ENCODE data around the gene MNX1.

MNX1 gene

DNA sequence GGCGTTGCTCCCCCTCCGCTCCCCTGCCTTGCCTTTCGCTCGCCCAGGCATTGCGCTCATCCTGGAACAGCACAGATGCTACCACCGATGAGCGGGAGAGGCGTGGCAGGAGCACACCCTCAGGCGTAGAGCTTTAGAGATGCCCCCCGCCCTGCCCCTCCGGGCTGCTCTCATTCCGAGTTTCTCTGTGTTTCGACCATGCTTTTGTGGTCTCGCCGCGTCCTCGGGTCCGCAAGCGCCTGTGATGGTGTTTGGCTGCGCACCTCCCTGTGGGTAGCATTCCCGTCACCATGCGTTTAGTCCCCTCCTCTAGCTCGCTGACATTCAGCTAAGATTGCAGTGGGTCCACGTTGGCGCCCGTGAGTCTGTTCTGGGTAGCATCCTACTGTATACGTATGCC, 42.3 kb downstream of the MNX1 start:
- TF ChIP-seq, protein P1, sequence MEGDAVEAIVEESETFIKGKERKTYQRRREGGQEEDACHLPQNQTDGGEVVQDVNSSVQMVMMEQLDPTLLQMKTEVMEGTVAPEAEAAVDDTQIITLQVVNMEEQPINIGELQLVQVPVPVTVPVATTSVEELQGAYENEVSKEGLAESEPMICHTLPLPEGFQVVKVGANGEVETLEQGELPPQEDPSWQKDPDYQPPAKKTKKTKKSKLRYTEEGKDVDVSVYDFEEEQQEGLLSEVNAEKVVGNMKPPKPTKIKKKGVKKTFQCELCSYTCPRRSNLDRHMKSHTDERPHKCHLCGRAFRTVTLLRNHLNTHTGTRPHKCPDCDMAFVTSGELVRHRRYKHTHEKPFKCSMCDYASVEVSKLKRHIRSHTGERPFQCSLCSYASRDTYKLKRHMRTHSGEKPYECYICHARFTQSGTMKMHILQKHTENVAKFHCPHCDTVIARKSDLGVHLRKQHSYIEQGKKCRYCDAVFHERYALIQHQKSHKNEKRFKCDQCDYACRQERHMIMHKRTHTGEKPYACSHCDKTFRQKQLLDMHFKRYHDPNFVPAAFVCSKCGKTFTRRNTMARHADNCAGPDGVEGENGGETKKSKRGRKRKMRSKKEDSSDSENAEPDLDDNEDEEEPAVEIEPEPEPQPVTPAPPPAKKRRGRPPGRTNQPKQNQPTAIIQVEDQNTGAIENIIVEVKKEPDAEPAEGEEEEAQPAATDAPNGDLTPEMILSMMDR (conservative IDR thresholded peaks at IDR 0.05) = no peak
- H3K27ac ChIP-seq = no peak overlapping the region

DNA sequence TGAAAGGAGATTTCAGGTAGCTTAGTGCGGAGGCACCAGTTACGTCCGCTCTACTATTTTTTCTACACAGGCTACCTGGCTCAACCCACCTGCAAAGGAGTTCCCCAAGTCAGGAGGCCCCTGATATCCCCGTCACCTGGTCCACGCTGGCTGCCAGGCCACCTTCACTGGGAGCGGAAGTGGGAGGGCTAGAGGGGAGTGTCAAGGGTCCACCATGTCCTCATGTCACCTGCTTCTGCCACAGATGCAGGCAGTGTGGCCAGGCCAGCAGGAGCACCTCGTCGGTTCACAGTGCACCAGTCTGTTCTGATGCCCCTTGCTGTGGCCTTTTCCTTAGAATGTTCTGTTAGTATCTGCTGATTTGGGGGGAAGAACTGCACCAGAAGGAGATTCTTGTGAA, 44.1 kb downstream of the MNX1 start:
- H3K27ac ChIP-seq = no peak overlapping the region
- TF ChIP-seq, protein P1 (conservative IDR thresholded peaks at IDR 0.05) = no peak

DNA sequence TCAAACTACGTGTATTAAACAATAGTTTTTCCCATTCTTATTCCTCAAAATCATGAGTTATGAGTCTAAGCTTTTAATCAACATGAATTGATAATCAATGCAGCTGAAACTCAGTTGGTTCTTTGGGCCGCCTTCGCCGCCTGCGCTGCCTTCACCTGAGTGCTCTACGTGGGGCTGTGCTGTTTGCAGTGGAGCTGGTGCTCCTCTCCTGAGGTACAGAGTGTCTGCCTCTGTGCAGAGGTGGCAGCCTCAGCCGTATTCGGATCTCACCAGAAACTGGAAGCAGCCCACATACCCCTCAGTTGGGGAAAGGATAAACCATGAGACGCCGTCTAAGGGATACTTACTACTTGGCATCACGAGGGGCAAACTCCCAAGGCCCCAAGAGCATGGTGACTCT, 45.5 kb downstream of the MNX1 start:
- TF ChIP-seq, protein P1 (conservative IDR thresholded peaks at IDR 0.05) = no peak
- H3K27ac ChIP-seq = no peak overlapping the region

DNA sequence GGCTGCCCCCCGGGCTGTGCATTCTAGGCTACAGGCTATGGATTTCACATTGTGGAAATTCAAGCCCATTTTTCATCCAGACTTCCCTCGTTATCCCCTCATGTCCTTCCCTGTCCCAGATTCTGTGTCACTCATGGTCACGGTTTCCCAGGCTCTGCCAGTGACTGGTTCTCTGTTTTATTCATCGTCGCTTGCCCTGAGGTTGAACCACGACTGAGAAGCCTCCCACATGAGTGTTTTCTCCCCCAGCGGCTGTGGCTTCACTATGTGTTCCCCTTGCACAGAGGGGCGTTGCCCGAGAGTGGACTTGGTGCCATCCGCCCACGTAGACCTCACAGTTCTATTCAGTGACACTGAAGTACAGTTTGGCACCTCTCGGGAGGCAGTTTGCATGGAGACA, 47.0 kb downstream of the MNX1 start:
- TF ChIP-seq, protein P1 (conservative IDR thresholded peaks at IDR 0.05) = no peak
- no peak overlapping the region for H3K27ac ChIP-seq

DNA sequence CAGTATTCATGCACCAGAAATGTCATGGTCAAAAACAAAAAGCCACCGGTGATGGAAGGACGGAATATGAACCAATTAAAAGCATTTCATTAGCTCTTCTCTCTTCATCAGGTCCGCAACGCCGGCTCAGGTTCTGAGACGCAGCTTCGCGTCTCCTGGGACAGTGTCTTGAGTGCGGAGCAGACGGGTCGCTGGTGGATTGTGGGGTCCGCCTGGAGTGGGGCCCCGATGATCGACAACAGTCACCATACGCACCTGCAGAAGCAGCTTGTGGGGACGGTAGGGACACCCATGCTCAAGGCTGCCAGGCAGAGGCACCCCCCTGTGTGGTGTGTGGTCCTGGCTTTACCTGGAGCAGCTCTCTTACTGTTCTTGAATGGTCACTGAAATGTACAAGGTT, 47.6 kb downstream of the MNX1 start:
- no peak overlapping the region for H3K27ac ChIP-seq
- TF ChIP-seq, protein P1 (conservative IDR thresholded peaks at IDR 0.05) = no peak

DNA sequence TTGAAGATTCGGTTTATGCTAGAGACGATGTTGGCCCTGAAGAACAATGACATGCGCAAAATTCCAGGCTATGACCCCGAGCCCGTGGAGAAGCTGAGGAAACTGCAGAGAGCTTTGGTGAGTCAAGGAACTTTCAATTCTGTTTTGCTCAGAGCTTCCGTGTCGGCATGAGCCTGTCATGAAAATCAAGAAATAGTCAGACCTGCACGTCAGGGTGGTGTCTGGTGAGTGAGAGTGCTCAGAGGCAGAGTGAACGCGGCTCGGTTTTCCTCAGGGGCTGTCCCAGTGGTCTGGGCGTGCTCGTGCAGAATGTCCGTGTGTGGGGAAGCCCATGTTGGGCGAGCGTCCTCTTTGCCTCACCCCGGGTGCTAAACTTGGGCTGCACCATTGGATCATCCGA, 48.3 kb downstream of the MNX1 start:
- no peak overlapping the region for H3K27ac ChIP-seq
- TF ChIP-seq, protein P1 (conservative IDR thresholded peaks at IDR 0.05) = no peak

DNA sequence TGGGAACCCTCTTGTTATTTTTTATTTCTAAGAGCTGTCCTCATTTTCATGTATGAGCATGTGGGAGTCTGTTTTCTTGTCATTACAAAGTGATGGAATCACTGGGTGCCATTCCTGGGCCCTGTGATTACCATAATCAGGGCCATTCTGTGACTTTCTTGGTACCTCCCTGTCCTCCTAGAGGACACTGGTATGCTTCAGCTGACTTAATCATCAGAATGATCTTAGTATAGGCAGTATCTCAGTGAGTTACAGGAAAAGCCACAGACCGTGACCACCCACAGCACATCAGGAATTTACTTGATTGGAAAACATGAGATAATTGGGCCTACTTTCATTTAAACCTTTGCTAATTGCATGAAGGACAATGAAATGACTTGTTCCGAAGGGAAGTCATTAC, 53.7 kb downstream of the MNX1 start:
- H3K27ac ChIP-seq = no peak overlapping the region
- TF ChIP-seq, protein P1 (conservative IDR thresholded peaks at IDR 0.05) = no peak

DNA sequence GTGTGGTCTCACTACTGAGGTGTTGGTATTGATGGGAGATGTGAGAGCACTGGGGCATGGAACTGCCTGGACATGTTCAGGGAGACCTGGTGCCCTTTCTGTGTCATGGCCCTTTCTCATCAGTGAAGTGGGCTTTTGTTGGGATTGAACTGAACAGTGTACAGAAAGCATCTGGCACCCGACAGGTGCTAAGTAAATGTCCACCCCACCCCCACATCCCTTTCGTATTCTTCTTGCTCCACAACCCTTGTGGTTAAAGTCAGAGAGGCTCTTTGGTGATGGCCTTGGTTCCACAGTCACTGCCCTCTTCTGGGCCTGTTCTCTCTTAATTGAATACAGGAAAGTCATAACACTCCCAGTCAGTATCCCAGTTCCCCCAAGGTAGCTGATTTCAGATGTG, 55.5 kb downstream of the MNX1 start:
- TF ChIP-seq, protein P1 (conservative IDR thresholded peaks at IDR 0.05) = no peak
- H3K27ac ChIP-seq = no peak overlapping the region

Data from VCaP (cell line).